Suprapubic skin (tissue), 3 donors: Measurements from ENCODE around the gene NBPF11.
"Not testable (repeated sequence)": the region's sequence is repeated elsewhere in the genome, so short reads cannot be mapped to it uniquely, and the experiment has no call there.

Source experiments
- CTCF ChIP-seq, 2 donors: fragments of 200-600 bp in 1 of 2; fragments of 450-650 bp in 1 of 2; sonication (generic) in 1 of 2; IDR thresholded peaks; one replicate each; pipeline ENCODE4 v1.5.1; 2016 to 2019; ENCODE audit warnings: antibody characterized with exemption in 2 of 2, mild to moderate bottlenecking in 1 of 2, moderate library complexity in 1 of 2
- POLR2AphosphoS5 ChIP-seq, 3 donors: sonication (generic); formaldehyde crosslinking; IDR thresholded peaks; one replicate each; pipeline ENCODE4 v1.6.1; 2017; ENCODE audit warnings: antibody characterized with exemption in 3 of 3

- TF ChIP-seq CTCF, POLR2AphosphoS5 (IDR thresholded peaks at IDR 0.05): not testable (repeated sequence)
Observed at GRCh38 chr1:148149050-148149815, 2.8 kb downstream of the NBPF11 start.
